K562 (cell line): ENCODE results near the gene NOD2. TPM values are rescaled to one million over a fixed set of nuclear protein-coding genes. Genes with fewer than 3 reads are reported as not detected.

ENCODE experiments used
- ATAC-seq: fragments of 200-7000 bp; cut with Tn5 transposase; 3 replicates; pipeline ENCODE4 v1.9.1; 2020; ENCODE audit warnings: moderate library complexity
- Bru-seq: library from RNA; stranded (reverse); fragments of 400-500 nt; gene quantifications from one replicate; lab custom pipeline; 2021; lab: Mats Ljungman, UMichigan
- BruChase-seq, 2 experiments: library from RNA; stranded (reverse); fragments of 400-500 nt; gene quantifications; one replicate each; lab custom pipeline; 2021; lab: Mats Ljungman, UMichigan
- BruUV-seq: library from RNA; stranded (reverse); fragments of 400-500 nt; replicated peaks from 2 replicates; lab custom pipeline; 2021; lab: Mats Ljungman, UMichigan
- CTCF ChIA-PET: fragments of 300-600 bp; formaldehyde crosslinking; extraction: SDS; loops from one replicate; lab custom pipeline; 2021; ENCODE audit warnings: low intra/inter-chr PET ratio; lab: Yijun Ruan, JAX
- POLR2A ChIA-PET: fragments of 300-600, 350-650 bp; sonication (Branson Sonifier 250); formaldehyde crosslinking; extraction: SDS; loops from one replicate; lab custom pipeline; 2021; ENCODE audit warnings: antibody characterized with exemption, inconsistent platforms; lab: Yijun Ruan, JAX
- DNase-seq, 4 experiments: peaks; one replicate each; pipeline versions ENCODE4 v3.0.0 to v3.0.0-alpha.2; 2011 to 2018; ENCODE audit warnings: low spot score in 3 of 4, mixed read lengths in 3 of 4; ENCODE audit errors: extremely low read depth in 1 of 4
- FAIRE-seq: peaks from 2 replicates; lab custom pipeline; 2011; peaks lifted over from hg19 to GRCh38; lab: Jason Lieb, UNC
- H2AFZ ChIP-seq: 2 replicates; pipeline ENCODE4 v1.6.0; 2011; ENCODE audit warnings: low read depth, low read length, control low read depth, inconsistent platforms
- H3K27ac ChIP-seq: fragments of 200-600 bp; 3 replicates; pipeline ENCODE4 v1.8.0; 2011; ENCODE audit warnings: low read depth, mild to moderate bottlenecking, control low read depth, inconsistent platforms, low read length, moderate library complexity, mixed read lengths; ENCODE audit errors: extremely low read depth
- H3K27me3 ChIP-seq, 2 experiments: fragments of 300-600 bp in 1 of 2; 2 replicates in 1 of 2; 3 replicates in 1 of 2; pipeline versions ENCODE4 v1.6.0 to v1.8.0; 2011; ENCODE audit warnings: inconsistent platforms in 2 of 2, low read length in 2 of 2, mild to moderate bottlenecking in 1 of 2, mixed read lengths in 1 of 2, moderate library complexity in 1 of 2; ENCODE audit not compliant: control insufficient read depth in 2 of 2, insufficient read depth in 2 of 2
- H3K36me3 ChIP-seq: fragments of 300-600 bp; 3 replicates; pipeline ENCODE4 v1.8.0; 2011; ENCODE audit warnings: mild to moderate bottlenecking, low read length, inconsistent platforms; ENCODE audit not compliant: control insufficient read depth, insufficient read depth
- H3K4me1 ChIP-seq, 2 experiments: fragments of 200-600 bp in 1 of 2; replicated peaks in 1 of 2; 2 replicates in 1 of 2; 3 replicates in 1 of 2; pipeline versions ENCODE4 v1.5.1 to v1.8.0; 2011; ENCODE audit warnings: inconsistent platforms in 2 of 2, low read length in 2 of 2, mild to moderate bottlenecking in 1 of 2, mixed read lengths in 1 of 2, moderate library complexity in 1 of 2; ENCODE audit not compliant: control insufficient read depth in 2 of 2, insufficient read depth in 2 of 2
- H3K4me2 ChIP-seq: 2 replicates; pipeline ENCODE4 v1.6.1; 2011; ENCODE audit warnings: low read length, control low read depth, inconsistent platforms, mixed read lengths; ENCODE audit not compliant: insufficient read depth
- H3K4me3 ChIP-seq: fragments of 200-600 bp; sonication (generic), shearing (Covaris generic); 2 replicates; pipeline ENCODE4 v1.5.1; 2016; ENCODE audit warnings: control low read depth, inconsistent platforms
- H3K79me2 ChIP-seq: fragments of 200-600 bp; 3 replicates; pipeline ENCODE4 v1.8.0; 2011; ENCODE audit warnings: low read length, inconsistent platforms; ENCODE audit not compliant: control insufficient read depth, insufficient read depth
- H3K9ac ChIP-seq, 2 experiments: 2 replicates each; pipeline versions ENCODE4 v1.6.0 to v1.6.1; 2011; ENCODE audit warnings: low read depth in 2 of 2, low read length in 2 of 2, control low read depth in 1 of 2, inconsistent platforms in 1 of 2, mild to moderate bottlenecking in 1 of 2, mixed read lengths in 1 of 2; ENCODE audit not compliant: insufficient read depth in 1 of 2
- H3K9me1 ChIP-seq: one replicate; pipeline ENCODE4 v1.6.0; 2011; ENCODE audit warnings: inconsistent platforms, mild to moderate bottlenecking, low read length, moderate library complexity; ENCODE audit not compliant: control insufficient read depth, insufficient read depth
- H3K9me3 ChIP-seq: replicated peaks from 2 replicates; pipeline ENCODE4 v1.5.1; 2011; ENCODE audit warnings: low read depth, low read length, inconsistent platforms; ENCODE audit not compliant: control insufficient read depth, insufficient read depth
- H4K20me1 ChIP-seq: replicated peaks from 2 replicates; pipeline ENCODE4 v1.6.1; 2011; ENCODE audit warnings: low read length, inconsistent platforms, mixed read lengths; ENCODE audit not compliant: control insufficient read depth, insufficient read depth
- ETV6 ChIP-seq, 3 experiments: fragments of 150-350 bp in 1 of 3; sonication (generic) in 1 of 3; formaldehyde crosslinking in 1 of 3; IDR thresholded peaks; 2 replicates each; pipeline versions ENCODE4 v1.6.1 to v1.8.0; 2014 to 2022; ENCODE audit warnings: borderline replicate concordance in 2 of 3, low read depth in 2 of 3, antibody characterized with exemption in 1 of 3, low read length in 1 of 3, mild to moderate bottlenecking in 1 of 3, missing genetic modification reagents in 1 of 3
- NRF1 ChIP-seq, 2 experiments: fragments of 450-650 bp; IDR thresholded peaks in 1 of 2; conservative IDR thresholded peaks in 1 of 2; 2 replicates each; pipeline ENCODE4 v1.6.1; 2014; ENCODE audit warnings: mild to moderate bottlenecking in 2 of 2
- WGBS: fragments of 100-300 bp; shearing (Covaris generic); methylation state at CpG from one replicate; pipeline ENCODE4 v1.1.6; 2016; ENCODE audit warnings: low coverage, mixed read lengths; ENCODE audit not compliant: insufficient coverage; ENCODE audit errors: missing lambda C conversion rate; 5-methylcytosine and 5-hydroxymethylcytosine counted together
- in situ Hi-C: fragments of 300-500 bp; cut with MboI; formaldehyde crosslinking; loops from 4 replicates; pipeline ENCODE4 v1.15.0; 2018; ENCODE audit warnings: inconsistent platforms, mixed read lengths
- intact Hi-C: fragments of 100-400 bp; cut with micrococcal nuclease; formaldehyde crosslinking; loops from 2 replicates; pipeline ENCODE4 v1.14.2; 2022
- long read RNA-seq, 3 experiments: library from polyadenylated mRNA in 2 of 3; library from RNA in 1 of 3; unstranded in 2 of 3; stranded (forward) in 1 of 3; transcript quantifications; one replicate each; pipeline ENCODE4 v2.0.0, GENCODE V29; 2019 to 2022
- polyA minus RNA-seq, 3 experiments: library from RNA; depleted of rRNA, polyadenylated mRNA; stranded (reverse); fragments of >200 nt; gene quantifications; 2 replicates each; pipeline ENCODE4 v1.2.3, GENCODE V29; 2011
- polyA plus RNA-seq, 8 experiments: library from polyadenylated mRNA; depleted of rRNA in 4 of 8; stranded (reverse) in 5 of 8; unstranded in 3 of 8; fragments of >200 nt; fragmentation: Nextera tagmentation in 2 of 8; fragmentation: Illumina TruSeq in 1 of 8; extraction: Ambion mirVana in 2 of 8; extraction: Trizol in 1 of 8; gene quantifications; 2 replicates each; pipeline versions ENCODE4 v1.2.1 to v1.2.3, GENCODE V29; 2011 to 2014; ENCODE audit warnings: inconsistent platforms in 1 of 8, missing spikeins in 1 of 8
- total RNA-seq, 7 experiments: library from RNA; depleted of rRNA in 6 of 7; stranded (reverse); fragments of >200 nt in 6 of 7; fragmentation: Illumina TruSeq in 2 of 7; extraction: Trizol in 2 of 7; gene quantifications; 2 replicates each; pipeline versions ENCODE4 v1.2.1 to v1.2.3, GENCODE V29; 2011 to 2021; ENCODE audit warnings: low replicate concordance in 1 of 7
- TF ChIP-seq, protein P1 (sequence below), 3 experiments: fragments of 200-800 bp in 1 of 3; sonication (Bioruptor generic) in 1 of 3; sonication (generic) in 1 of 3; formaldehyde crosslinking in 1 of 3; IDR thresholded peaks; 2 replicates each; pipeline versions ENCODE4 v1.6.1 to v1.8.0; 2016 to 2022; ENCODE audit warnings: mild to moderate bottlenecking in 2 of 3, missing compliant biosample characterization in 2 of 3, missing genetic modification characterization in 2 of 3, missing genetic modification reagents in 1 of 3

NOD2 gene
- not detected in 2 replicates for total RNA-seq (2011; cell fraction: chromatin; rRNA removed; ENCODE audit: low replicate concordance)
- total RNA-seq (2011; cell fraction: nucleolus; rRNA removed), result not detected in 2 replicates
- total RNA-seq (2011; cell fraction: nucleoplasm; rRNA removed), result not detected in 2 replicates
- total RNA-seq (2014; rRNA removed), result not detected in 2 replicates
- total RNA-seq (2014; rRNA removed; fragmentation: Illumina TruSeq; extraction: Trizol), result not detected in 2 replicates
- total RNA-seq (2015; rRNA removed; fragmentation: Illumina TruSeq; extraction: Trizol), result 0.04 TPM in 1 of 2 replicates, not detected in the other
- not detected in 2 replicates for total RNA-seq (2021)
- polyA plus RNA-seq (2011; rRNA removed), result not detected in 2 replicates
- polyA plus RNA-seq (2011; cell fraction: cytosol; rRNA removed), result not detected in 2 replicates
- polyA plus RNA-seq (2011; cell fraction: nucleus; rRNA removed), result not detected in 2 replicates
- polyA plus RNA-seq (2012), result 0.18 TPM in 1 of 2 replicates, not detected in the other
- not detected in 2 replicates for polyA plus RNA-seq (2014; fragmentation: Illumina TruSeq; extraction: Trizol)
- not detected for polyA plus RNA-seq (2014; fragmentation: Nextera tagmentation; extraction: Ambion mirVana)
- polyA plus RNA-seq (2014; rRNA removed), result not detected in 2 replicates
- polyA minus RNA-seq (2011; rRNA and poly(A)+ RNA removed), result 0.30 TPM in 1 of 2 replicates, not detected in the other
- polyA minus RNA-seq (2011; cell fraction: cytosol; rRNA and poly(A)+ RNA removed), result not detected in 2 replicates
- polyA minus RNA-seq (2011; cell fraction: nucleus; rRNA and poly(A)+ RNA removed), result not detected in 2 replicates
- Bru-seq, nascent RNA, result percentile 5 among the genes with signal in this experiment
- BruChase-seq, experiment 1, labeled RNA remaining after a 2-hour chase, result percentile 5 among the genes with signal in this experiment
- BruChase-seq, experiment 2, labeled RNA remaining after a 6-hour chase, result not detected
- long read RNA-seq, experiment 1, result 0 reads
- long read RNA-seq, experiment 2, result 0 reads
- long read RNA-seq, experiment 3, result 0 reads

DNA sequence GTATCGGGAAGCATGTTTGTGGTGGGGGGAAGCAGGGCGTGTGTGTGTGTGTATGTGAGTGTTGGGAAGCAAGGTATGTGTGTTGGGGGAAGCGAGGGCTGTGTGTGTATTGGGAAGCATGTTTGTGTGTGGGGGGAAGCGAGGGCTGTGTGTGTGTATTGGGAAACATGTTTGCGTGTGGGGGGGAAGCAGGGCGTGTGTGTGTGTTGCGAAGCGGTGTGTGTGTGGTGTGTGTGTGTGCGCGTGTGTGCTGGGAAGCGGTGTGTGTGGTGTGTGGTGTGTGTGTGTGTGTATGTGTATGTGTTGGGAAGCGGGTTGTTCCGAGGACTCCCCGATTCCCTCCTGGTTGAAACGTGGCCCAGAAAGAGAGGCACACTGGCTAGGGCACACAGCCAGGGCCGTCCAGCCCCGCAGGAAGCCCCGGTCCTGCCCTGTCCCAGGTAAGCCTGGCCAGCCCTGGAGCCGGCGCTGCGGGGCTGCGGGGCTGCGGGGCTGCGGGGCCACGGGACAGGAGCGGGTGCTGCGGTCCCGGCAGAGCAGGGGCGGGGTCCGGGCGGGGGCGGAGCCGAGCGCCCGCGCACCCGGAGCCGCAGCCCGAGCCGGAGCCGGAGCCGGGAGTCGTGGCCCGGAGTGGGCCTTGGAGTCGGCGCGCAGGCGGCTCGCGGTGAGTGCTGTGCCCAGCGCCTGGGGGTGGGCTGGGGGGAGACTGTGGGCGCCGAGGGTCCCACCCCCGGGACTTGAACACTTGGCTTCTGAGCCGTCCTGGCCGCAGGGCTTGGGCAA is at the start of gene NOD2:
TSS of gene NOD2 (plus strand) at position 608 of the 783 bp plus-strand sequence. CDS start 5,890 bp downstream, outside the sequence.
- FAIRE-seq, result no peak
- no TSS peak for BruUV-seq
- peaks cover 1 to 23% of the 10 kb centered on the region in 2 experiments; a peak in 2 of 5 replicates for H3K27me3 ChIP-seq
- no peaks in the 10 kb centered on the region for H3K36me3 ChIP-seq
- WGBS, result 13% methylated on average over 27 of the region's 56 CpGs
- H2AFZ ChIP-seq, result no peak within 1 kb of the TSS
- H3K4me1 ChIP-seq, result peaks cover 9% of the 10 kb centered on the region in 2 experiments; a peak in 4 of 5 replicates
- no peak within 1 kb of the TSS for H3K9ac ChIP-seq
- no peaks in the 10 kb centered on the region for H3K9me3 ChIP-seq
- no peak within 1 kb of the TSS for H3K27ac ChIP-seq
- no peaks in the 10 kb centered on the region; the same call in 1 of the 2 replicates for H4K20me1 ChIP-seq
- intact Hi-C loops, result no loop called here
- DNase-seq, result peak in 3 of 4 experiments; percentile 41 to 67 (median 64)
- TF ChIP-seq NRF1 (conservative IDR thresholded peaks at IDR 0.05 in 1 of 2, IDR thresholded peaks at IDR 0.05 in 1 of 2), result peak in 1 of 2 experiments; percentile 24; a peak in 2 of 4 replicates
- TF ChIP-seq ETV6 (IDR thresholded peaks at IDR 0.05; ENCODE audit: borderline replicate concordance in 1 of 2, low read depth in 2 of 2, low read length in 1 of 2), result no peak
- TF ChIP-seq ETV6 (CRISPR knock-in tag; IDR thresholded peaks at IDR 0.05; ENCODE audit: borderline replicate concordance), result no peak
- TF ChIP-seq, protein P1, sequence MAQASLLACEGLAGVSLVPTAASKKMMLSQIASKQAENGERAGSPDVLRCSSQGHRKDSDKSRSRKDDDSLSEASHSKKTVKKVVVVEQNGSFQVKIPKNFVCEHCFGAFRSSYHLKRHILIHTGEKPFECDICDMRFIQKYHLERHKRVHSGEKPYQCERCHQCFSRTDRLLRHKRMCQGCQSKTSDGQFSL (CRISPR knock-in tag; IDR thresholded peaks at IDR 0.05), result peak; percentile 54; the same call in 1 of the 2 replicates
- TF ChIP-seq, protein P1 (tag; IDR thresholded peaks at IDR 0.05), result peak in 1 of 2 experiments; percentile 50; a peak in 1 of 4 replicates
- in situ Hi-C loops, result no loop called here
- no peak within 1 kb of the TSS for H3K4me3 ChIP-seq
- peak within 1 kb of the TSS; percentile 35; the same call in 1 of the 2 replicates for H3K4me2 ChIP-seq
- POLR2A ChIA-PET, result no interaction called here
- ATAC-seq, result peak; percentile 68
- no peaks in the 10 kb centered on the region for H3K9me1 ChIP-seq
- no peaks in the 10 kb centered on the region for H3K79me2 ChIP-seq
- CTCF ChIA-PET, result no interaction called here
